Type B pancreatic cell (in vitro differentiated cells): ENCODE measurements around the gene CCDC149. TPM values are rescaled to one million over a fixed set of nuclear protein-coding genes. Genes with fewer than 3 reads are reported as not detected.

Source experiments
- DNase-seq: peaks from one replicate; pipeline ENCODE4 v3.0.0; 2021; ENCODE audit warnings: mixed read lengths; ENCODE audit not compliant: unreplicated experiment; ENCODE audit errors: extremely low spot score
- H3K27ac Mint-ChIP-seq: 2 replicates; pipeline ENCODE4 v1.8.0; 2021; ENCODE audit warnings: mild to moderate bottlenecking, mixed read lengths
- H3K27me3 Mint-ChIP-seq: 2 replicates; pipeline ENCODE4 v1.8.0; 2021; ENCODE audit warnings: mixed read lengths
- H3K36me3 Mint-ChIP-seq: 2 replicates; pipeline ENCODE4 v1.8.0; 2021; ENCODE audit warnings: mixed read lengths
- H3K4me1 Mint-ChIP-seq: one replicate; pipeline ENCODE4 v1.8.0; 2021; ENCODE audit warnings: mixed read lengths; ENCODE audit not compliant: unreplicated experiment
- H3K4me3 Mint-ChIP-seq: 2 replicates; pipeline ENCODE4 v1.8.0; 2021; ENCODE audit warnings: mild to moderate bottlenecking, mixed read lengths
- H3K9me3 Mint-ChIP-seq: 2 replicates; pipeline ENCODE4 v1.8.0; 2021; ENCODE audit warnings: mixed read lengths
- total RNA-seq: library from RNA; stranded (reverse); gene quantifications from 2 replicates; pipeline ENCODE4 v1.2.1, GENCODE V29; 2021; ENCODE audit warnings: low replicate concordance
- TF ChIP-seq, protein P1 (sequence below): fragments of 200-600 bp; sonication (generic); conservative IDR thresholded peaks from 2 replicates; pipeline ENCODE4 v1.5.0; 2021; ENCODE audit warnings: antibody characterized with exemption, mild to moderate bottlenecking

Gene CCDC149
- total RNA-seq, 1 donor from 2014 or later = 8.8 TPM

DNA sequence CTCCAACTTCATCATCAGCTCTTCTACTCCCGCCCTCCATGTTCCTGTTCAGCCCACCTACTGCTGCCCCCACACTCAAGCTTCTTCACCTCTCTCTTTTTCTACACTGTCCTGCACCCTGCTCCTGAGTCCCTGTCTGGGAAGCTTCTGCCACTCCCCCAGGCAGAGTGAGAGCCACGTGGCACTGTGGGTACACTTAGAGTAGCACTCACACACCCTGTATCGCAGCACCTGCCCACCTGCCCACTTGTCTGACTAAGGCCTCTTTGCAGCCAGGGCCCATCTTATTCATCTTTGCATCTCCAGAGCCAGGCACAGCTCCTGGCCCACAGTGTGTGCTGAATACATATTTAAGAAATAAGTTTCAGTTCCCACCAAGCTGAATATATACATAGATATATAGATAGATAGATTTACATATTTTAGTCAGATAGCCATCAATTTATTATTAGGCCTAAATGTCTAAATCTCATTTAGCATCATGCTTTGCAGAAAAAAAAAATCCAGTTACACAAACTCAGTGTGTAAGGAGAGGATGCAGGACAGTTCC is 24.9 kb downstream of the CCDC149 start:
- no peaks in the 10 kb centered on the region for H3K9me3 Mint-ChIP-seq
- no peak overlapping the region for H3K27ac Mint-ChIP-seq
- no peaks in the 10 kb centered on the region for H3K36me3 Mint-ChIP-seq
- no peaks in the 10 kb centered on the region for H3K27me3 Mint-ChIP-seq
- no peak overlapping the region for H3K4me3 Mint-ChIP-seq
- TF ChIP-seq, protein P1, sequence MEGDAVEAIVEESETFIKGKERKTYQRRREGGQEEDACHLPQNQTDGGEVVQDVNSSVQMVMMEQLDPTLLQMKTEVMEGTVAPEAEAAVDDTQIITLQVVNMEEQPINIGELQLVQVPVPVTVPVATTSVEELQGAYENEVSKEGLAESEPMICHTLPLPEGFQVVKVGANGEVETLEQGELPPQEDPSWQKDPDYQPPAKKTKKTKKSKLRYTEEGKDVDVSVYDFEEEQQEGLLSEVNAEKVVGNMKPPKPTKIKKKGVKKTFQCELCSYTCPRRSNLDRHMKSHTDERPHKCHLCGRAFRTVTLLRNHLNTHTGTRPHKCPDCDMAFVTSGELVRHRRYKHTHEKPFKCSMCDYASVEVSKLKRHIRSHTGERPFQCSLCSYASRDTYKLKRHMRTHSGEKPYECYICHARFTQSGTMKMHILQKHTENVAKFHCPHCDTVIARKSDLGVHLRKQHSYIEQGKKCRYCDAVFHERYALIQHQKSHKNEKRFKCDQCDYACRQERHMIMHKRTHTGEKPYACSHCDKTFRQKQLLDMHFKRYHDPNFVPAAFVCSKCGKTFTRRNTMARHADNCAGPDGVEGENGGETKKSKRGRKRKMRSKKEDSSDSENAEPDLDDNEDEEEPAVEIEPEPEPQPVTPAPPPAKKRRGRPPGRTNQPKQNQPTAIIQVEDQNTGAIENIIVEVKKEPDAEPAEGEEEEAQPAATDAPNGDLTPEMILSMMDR = no peak
- H3K4me1 Mint-ChIP-seq = peaks cover 13% of the 10 kb centered on the region
- DNase-seq = no peak

- Mint-ChIP-seq H3K36me3 (no peaks in the 10 kb centered on the region), H3K27ac (no peak overlapping the region), H3K4me3 (no peak overlapping the region), H3K27me3 (no peaks in the 10 kb centered on the region), H3K9me3 (no peaks in the 10 kb centered on the region), H3K4me1 (peaks cover 20% of the 10 kb centered on the region)
- DNase-seq = no peak
- TF ChIP-seq, protein P1 = no peak
These were observed 26.2 kb downstream of the CCDC149 start for GRCh38 chr4:24886596-24886995.

DNA sequence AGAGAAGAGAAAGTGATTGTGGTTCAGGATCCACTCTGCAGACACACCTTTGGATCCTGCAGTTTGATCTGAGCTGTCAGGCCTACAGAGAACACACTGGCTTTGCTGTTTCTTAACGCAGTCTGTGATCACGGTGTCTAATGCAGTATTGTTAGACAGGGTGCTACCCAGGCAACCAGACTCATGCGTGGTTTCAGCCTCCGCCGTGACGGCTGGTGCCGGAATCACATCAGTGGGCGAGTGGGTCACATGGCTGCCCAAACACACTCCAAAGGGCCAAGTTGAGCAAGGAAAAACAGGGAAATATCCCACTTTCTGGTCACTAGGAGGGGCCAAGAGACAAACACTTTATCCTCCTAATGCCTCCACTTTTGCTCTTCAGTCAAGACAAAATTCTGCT is 27.5 kb downstream of the CCDC149 start:
- Mint-ChIP-seq H3K36me3 (no peaks in the 10 kb centered on the region), H3K4me3 (no peak overlapping the region), H3K27ac (no peak overlapping the region), H3K27me3 (no peaks in the 10 kb centered on the region), H3K9me3 (no peaks in the 10 kb centered on the region), H3K4me1 (peaks cover 20% of the 10 kb centered on the region)
- TF ChIP-seq, protein P1 = no peak
- no peak for DNase-seq

DNA sequence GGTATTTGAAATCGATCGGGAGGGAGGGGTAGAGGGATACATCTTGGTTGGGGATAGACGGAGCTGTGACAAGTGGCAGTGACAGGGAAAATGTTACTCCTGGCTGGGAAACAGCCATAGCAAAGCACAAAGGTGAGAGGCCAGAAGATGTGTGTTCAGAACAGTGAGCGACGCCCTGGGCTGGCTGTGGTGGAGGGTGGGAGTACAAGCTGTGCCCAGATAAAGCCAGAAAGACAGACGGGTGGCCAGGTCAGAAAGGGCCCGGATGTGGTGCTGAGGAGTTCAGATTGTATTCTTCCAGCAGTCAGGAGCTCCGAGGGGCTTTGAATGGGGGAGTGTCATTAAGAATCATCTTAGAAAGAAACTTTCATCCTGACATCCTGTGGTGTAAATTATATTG is 27.9 kb downstream of the CCDC149 start:
- Mint-ChIP-seq H3K27me3 (no peaks in the 10 kb centered on the region), H3K27ac (no peak overlapping the region), H3K4me1 (peaks cover 20% of the 10 kb centered on the region), H3K36me3 (no peaks in the 10 kb centered on the region), H3K4me3 (no peak overlapping the region), H3K9me3 (no peaks in the 10 kb centered on the region)
- no peak for DNase-seq
- TF ChIP-seq, protein P1 = no peak

DNA sequence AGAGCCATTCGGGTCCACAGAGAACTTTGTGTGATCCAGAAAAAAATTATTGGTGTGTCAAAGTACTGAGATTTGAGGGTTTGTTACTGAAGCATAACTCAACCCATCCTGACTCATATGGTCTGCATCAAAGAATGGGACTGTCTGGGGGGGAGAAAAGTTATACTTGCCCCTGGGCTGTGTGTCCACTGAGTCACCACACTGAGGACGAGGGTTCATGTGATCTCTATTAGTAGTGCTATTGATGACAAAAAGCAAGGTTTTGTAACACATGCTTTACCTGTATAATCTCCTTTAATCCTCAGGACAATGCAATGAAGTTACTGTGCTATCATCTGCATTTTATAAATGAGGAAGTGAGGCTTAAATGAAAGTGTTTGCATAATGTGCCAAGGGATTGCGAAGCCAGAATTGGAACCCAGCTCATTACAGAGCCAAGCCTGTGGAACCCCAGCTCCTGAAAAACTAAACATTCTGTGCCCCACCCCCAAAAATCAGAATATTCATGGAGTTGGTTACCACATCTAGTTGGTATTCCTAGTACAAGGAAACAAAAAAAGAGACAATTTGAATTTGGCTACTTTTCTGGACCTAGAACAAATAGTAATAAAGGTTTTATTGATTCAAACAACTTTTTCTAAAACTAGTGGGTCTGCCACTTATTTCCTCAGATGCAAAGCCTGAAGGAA is 31.2 kb downstream of the CCDC149 start:
- DNase-seq = no peak
- Mint-ChIP-seq H3K27me3 (no peaks in the 10 kb centered on the region), H3K27ac (no peak overlapping the region), H3K4me1 (peaks cover 29% of the 10 kb centered on the region), H3K9me3 (no peaks in the 10 kb centered on the region), H3K36me3 (no peaks in the 10 kb centered on the region), H3K4me3 (no peak overlapping the region)
- TF ChIP-seq, protein P1 = no peak
